ENCODE measurements around the gene KIAA0513. TPM values are rescaled to one million over a fixed set of nuclear protein-coding genes. Genes with fewer than 3 reads are reported as not detected.

The KIAA0513 gene
- total and polyA plus RNA-seq, 2 donors (not counting 3 experiments of a cell fraction or from before 2014, with no cell fraction given), result 1.8 to 4.3 TPM

DNA sequence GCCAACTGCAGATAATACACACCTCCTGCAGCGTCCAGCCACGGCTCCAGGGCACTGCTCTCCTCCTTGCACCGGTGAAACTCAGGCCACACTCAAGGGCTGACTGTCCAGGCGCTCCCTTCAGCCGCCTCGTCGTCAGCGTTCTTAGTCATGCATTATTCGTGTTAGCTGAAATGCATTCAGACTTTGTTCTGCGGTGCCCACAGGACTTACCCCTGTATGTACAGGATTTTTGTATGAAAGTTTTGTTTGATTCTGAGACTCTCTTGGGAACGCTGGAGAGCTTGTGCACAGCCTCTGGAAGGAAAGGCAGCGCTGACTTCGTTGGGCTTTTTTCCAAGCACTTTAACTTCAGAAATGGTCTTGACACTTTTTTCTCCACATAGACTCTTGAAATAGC, 62.6 kb downstream of the KIAA0513 start:
- Histone ChIP-seq H2AFZ (ENCODE audit: low read depth, low read length) (no peak overlapping the region), H3K4me3 (replicated peaks in 1 of 3; ENCODE audit: insufficient read depth in 1 of 3, low read depth in 1 of 3, low read length in 3 of 3) (no peak overlapping the region), H3K36me3 (ENCODE audit: control insufficient read depth in 2 of 2, extremely low read depth in 1 of 2, insufficient read depth in 2 of 2, low read length in 2 of 2) (no peaks in the 10 kb centered on the region), H3K9me1 (replicated peaks; ENCODE audit: control insufficient read depth, extremely low read depth, insufficient read depth, low read length) (no peaks in the 10 kb centered on the region), H3K9me3 (replicated peaks; ENCODE audit: control insufficient read depth, insufficient read depth, low read length) (no peaks in the 10 kb centered on the region), H3K4me1 (ENCODE audit: control insufficient read depth, extremely low read depth, insufficient read depth, low read length) (no peaks in the 10 kb centered on the region), H4K20me1 (replicated peaks; ENCODE audit: control insufficient read depth, extremely low read depth, insufficient read depth, low read length) (no peaks in the 10 kb centered on the region), H3K79me2 (ENCODE audit: control insufficient read depth, insufficient read depth, low read length) (no peaks in the 10 kb centered on the region), H3K4me2 (ENCODE audit: insufficient read depth, low read length) (no peak overlapping the region), H3K27me3 (ENCODE audit: control insufficient read depth in 2 of 2, insufficient read depth in 2 of 2, low read length in 2 of 2) (no peaks in the 10 kb centered on the region), H3K27ac (ENCODE audit: insufficient read depth, low read depth, low read length) (no peak overlapping the region), H3K9ac (replicated peaks; ENCODE audit: extremely low read depth, insufficient read depth, low read length) (no peak overlapping the region)
- TF ChIP-seq JUN (IDR thresholded peaks at IDR 0.05; ENCODE audit: borderline replicate concordance, insufficient read depth, insufficient read length, low read depth) (no peak), MYC (IDR thresholded peaks at IDR 0.05; ENCODE audit: low read depth, low read length) (no peak), GATA2 (IDR thresholded peaks at IDR 0.05; ENCODE audit: insufficient read depth, insufficient read length, low read depth, low read length) (no peak), EZH2 (IDR thresholded peaks at IDR 0.05; ENCODE audit: borderline replicate concordance, low read depth, low read length, severe bottlenecking) (no peak), POLR2AphosphoS5 (IDR thresholded peaks at IDR 0.05; ENCODE audit: insufficient read depth, low read depth, low read length) (no peak), POLR2A (IDR thresholded peaks at IDR 0.05; ENCODE audit: low read depth, low read length) (no peak), FOS (IDR thresholded peaks at IDR 0.05; ENCODE audit: borderline replicate concordance, insufficient read depth, low read length) (no peak)
- TF ChIP-seq, protein P1, sequence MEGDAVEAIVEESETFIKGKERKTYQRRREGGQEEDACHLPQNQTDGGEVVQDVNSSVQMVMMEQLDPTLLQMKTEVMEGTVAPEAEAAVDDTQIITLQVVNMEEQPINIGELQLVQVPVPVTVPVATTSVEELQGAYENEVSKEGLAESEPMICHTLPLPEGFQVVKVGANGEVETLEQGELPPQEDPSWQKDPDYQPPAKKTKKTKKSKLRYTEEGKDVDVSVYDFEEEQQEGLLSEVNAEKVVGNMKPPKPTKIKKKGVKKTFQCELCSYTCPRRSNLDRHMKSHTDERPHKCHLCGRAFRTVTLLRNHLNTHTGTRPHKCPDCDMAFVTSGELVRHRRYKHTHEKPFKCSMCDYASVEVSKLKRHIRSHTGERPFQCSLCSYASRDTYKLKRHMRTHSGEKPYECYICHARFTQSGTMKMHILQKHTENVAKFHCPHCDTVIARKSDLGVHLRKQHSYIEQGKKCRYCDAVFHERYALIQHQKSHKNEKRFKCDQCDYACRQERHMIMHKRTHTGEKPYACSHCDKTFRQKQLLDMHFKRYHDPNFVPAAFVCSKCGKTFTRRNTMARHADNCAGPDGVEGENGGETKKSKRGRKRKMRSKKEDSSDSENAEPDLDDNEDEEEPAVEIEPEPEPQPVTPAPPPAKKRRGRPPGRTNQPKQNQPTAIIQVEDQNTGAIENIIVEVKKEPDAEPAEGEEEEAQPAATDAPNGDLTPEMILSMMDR (IDR thresholded peaks at IDR 0.05; ENCODE audit: extremely low read depth in 1 of 2, insufficient read depth in 1 of 2, low read depth in 1 of 2, low read length in 2 of 2), result no peak
- TF ChIP-seq, protein P2, sequence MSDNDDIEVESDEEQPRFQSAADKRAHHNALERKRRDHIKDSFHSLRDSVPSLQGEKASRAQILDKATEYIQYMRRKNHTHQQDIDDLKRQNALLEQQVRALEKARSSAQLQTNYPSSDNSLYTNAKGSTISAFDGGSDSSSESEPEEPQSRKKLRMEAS (IDR thresholded peaks at IDR 0.05; ENCODE audit: insufficient read depth, insufficient read length), result no peak
- CTCF ChIA-PET, result interaction anchor here (1.0 kb wide), 1 partner anchor 34 kb away, joined by 3 read pairs; no protein-coding TSS in a partner anchor
- intact Hi-C loops (cut with micrococcal nuclease) (no loop called here), dilution Hi-C loops (cut with MboI; ENCODE audit: extremely low pct_ligation_motif_present, low sequenced_read_pairs) (no loop called here)
- DNase-seq (ENCODE audit: low read depth, low spot score) (no peak), FAIRE-seq (no peak)
- POLR2A ChIA-PET, result no interaction called here
- no TSS peak for BruUV-seq (replicated peaks)

Measured in endothelial cell of umbilical vein (primary cell).